ENCODE measurements around the gene NRARP.

- no peak for TF ChIP-seq CTCF (conservative IDR thresholded peaks at IDR 0.05; ENCODE audit: low read length)
- no peak for TF ChIP-seq EZH2phosphoT487 (IDR thresholded peaks at IDR 0.05; ENCODE audit: borderline replicate concordance, low read depth, low read length)
Observed at GRCh38 chr9:137254624-137255447, 47.2 kb downstream of the NRARP start, which contains the start of gene NELFB.
